OCI-LY1 (cell line): ENCODE data around the gene ADAM17.

Experiments used
- H2AFZ ChIP-seq: fragments of 200-600 bp; sonication (generic), shearing (Covaris generic); 2 replicates; pipeline ENCODE4 v1.6.0; 2014; ENCODE audit warnings: antibody characterized with exemption, mild to moderate bottlenecking, low read length
- H3F3A ChIP-seq: fragments of 200-600 bp; sonication (generic), shearing (Covaris generic); 2 replicates; pipeline ENCODE4 v1.6.0; 2014; ENCODE audit warnings: mild to moderate bottlenecking, antibody characterized with exemption, low read length, moderate library complexity; ENCODE audit not compliant: insufficient read depth
- H3K27ac ChIP-seq: fragments of 200-600 bp; sonication (generic); 2 replicates; pipeline ENCODE4 v1.5.1; 2014; ENCODE audit warnings: low read length, mixed run types, mild to moderate bottlenecking, low read depth; ENCODE audit not compliant: poor library complexity, severe bottlenecking
- H3K27me3 ChIP-seq: fragments of 200-600 bp; sonication (generic); 2 replicates; pipeline ENCODE4 v1.6.0; 2014; ENCODE audit warnings: antibody characterized with exemption, mild to moderate bottlenecking, low read length, moderate library complexity; ENCODE audit not compliant: insufficient read depth
- H3K36me3 ChIP-seq: fragments of 200-600 bp; sonication (generic); 2 replicates; pipeline ENCODE4 v1.6.1; 2014; ENCODE audit warnings: mild to moderate bottlenecking, antibody characterized with exemption, low read length, moderate library complexity, mixed read lengths; ENCODE audit not compliant: insufficient read depth
- H3K4me1 ChIP-seq: fragments of 200-600 bp; sonication (generic); 2 replicates; pipeline ENCODE4 v1.5.1; 2014; ENCODE audit warnings: mild to moderate bottlenecking, low read length, moderate library complexity; ENCODE audit not compliant: insufficient read depth, severe bottlenecking
- H3K4me2 ChIP-seq: fragments of 200-600 bp; sonication (generic), shearing (Covaris generic); 2 replicates; pipeline ENCODE4 v1.6.1; 2014; ENCODE audit warnings: low read length
- H3K4me3 ChIP-seq: fragments of 200-600 bp; sonication (generic); 2 replicates; pipeline ENCODE4 v1.5.1; 2014; ENCODE audit warnings: low read length, low read depth, mild to moderate bottlenecking, mixed read lengths; ENCODE audit not compliant: poor library complexity, severe bottlenecking
- H3K79me2 ChIP-seq: fragments of 200-600 bp; shearing (Covaris generic); 2 replicates; pipeline ENCODE4 v1.6.1; 2016; ENCODE audit warnings: mixed run types, low read length, mixed read lengths; ENCODE audit not compliant: insufficient read depth
- H3K9ac ChIP-seq: fragments of 200-600 bp; sonication (generic), shearing (Covaris generic); 2 replicates; pipeline ENCODE4 v1.6.1; 2014; ENCODE audit warnings: mild to moderate bottlenecking, low read length, mixed read lengths
- H3K9me2 ChIP-seq: fragments of 200-600 bp; sonication (generic), shearing (Covaris generic); 2 replicates; pipeline ENCODE4 v1.6.1; 2014; ENCODE audit warnings: low read depth, mild to moderate bottlenecking, low read length, mixed read lengths
- H3K9me3 ChIP-seq: fragments of 200-600 bp; shearing (Covaris generic); 2 replicates; pipeline ENCODE4 v1.6.1; 2014; ENCODE audit warnings: low read length, mixed read lengths
- H4K20me1 ChIP-seq: fragments of 200-600 bp; sonication (generic), shearing (Covaris generic); 2 replicates; pipeline ENCODE4 v1.6.0; 2016; ENCODE audit warnings: mild to moderate bottlenecking, low read length; ENCODE audit not compliant: insufficient read depth
- CTCF ChIP-seq: fragments of 200-600 bp; sonication (generic), shearing (Covaris generic); IDR thresholded peaks from 2 replicates; pipeline ENCODE4 v1.5.1; 2017; ENCODE audit warnings: mild to moderate bottlenecking, antibody characterized with exemption, low read length, moderate library complexity, mixed read lengths
- EZH2 ChIP-seq: fragments of 200-600 bp; sonication (generic), shearing (Covaris generic); IDR thresholded peaks from 2 replicates; pipeline ENCODE4 v1.8.0; 2017; ENCODE audit warnings: borderline replicate concordance, mixed run types, mild to moderate bottlenecking, antibody characterized with exemption, low read length, moderate library complexity, mixed read lengths

The ADAM17 gene

GRCh38 chr2:9533663-9534062 lies 22.0 kb downstream of the ADAM17 start:
- H3K4me3 ChIP-seq, result no peak overlapping the region
- no peak overlapping the region for H3K27ac ChIP-seq
- H3F3A ChIP-seq, result no peaks in the 10 kb centered on the region
- peaks cover 5% of the 10 kb centered on the region; the same call in 1 of the 2 replicates for H3K79me2 ChIP-seq
- no peaks in the 10 kb centered on the region for H3K9me3 ChIP-seq
- H3K27me3 ChIP-seq, result no peaks in the 10 kb centered on the region
- H3K4me2 ChIP-seq, result no peak overlapping the region
- no peak overlapping the region for H3K9ac ChIP-seq
- peaks cover 75% of the 10 kb centered on the region for H3K36me3 ChIP-seq
- H2AFZ ChIP-seq, result no peak overlapping the region
- H3K9me2 ChIP-seq, result no peaks in the 10 kb centered on the region
- TF ChIP-seq CTCF (no peak), EZH2 (no peak)
- H3K4me1 ChIP-seq, result peaks cover 15% of the 10 kb centered on the region
- H4K20me1 ChIP-seq, result no peaks in the 10 kb centered on the region

GRCh38 chr2:9532421-9532820 lies 23.2 kb downstream of the ADAM17 start:
- no peaks in the 10 kb centered on the region for H3K9me2 ChIP-seq
- no peak overlapping the region for H2AFZ ChIP-seq
- no peaks in the 10 kb centered on the region for H3F3A ChIP-seq
- no peak overlapping the region for H3K4me3 ChIP-seq
- peaks cover 7% of the 10 kb centered on the region for H3K4me1 ChIP-seq
- H3K9me3 ChIP-seq, result no peaks in the 10 kb centered on the region
- no peak overlapping the region for H3K9ac ChIP-seq
- TF ChIP-seq EZH2 (no peak), CTCF (no peak)
- H3K4me2 ChIP-seq, result no peak overlapping the region
- H3K27me3 ChIP-seq, result no peaks in the 10 kb centered on the region
- H4K20me1 ChIP-seq, result no peaks in the 10 kb centered on the region
- H3K27ac ChIP-seq, result no peak overlapping the region
- no peaks in the 10 kb centered on the region; the same call in 1 of the 2 replicates for H3K79me2 ChIP-seq
- H3K36me3 ChIP-seq, result peaks cover 88% of the 10 kb centered on the region

- H3K27ac ChIP-seq, result no peak overlapping the region
These were observed 27.4 kb downstream of the ADAM17 start for GRCh38 chr2:9527995-9528787.

More at GRCh38 chr2:9527995-9528787, 27.4 kb downstream of the ADAM17 start:
- Histone ChIP-seq H3K9ac (no peak overlapping the region), H3F3A (no peaks in the 10 kb centered on the region), H3K36me3 (peaks cover 92% of the 10 kb centered on the region), H3K4me2 (no peak overlapping the region), H3K79me2 (no peaks in the 10 kb centered on the region), H3K9me2 (no peaks in the 10 kb centered on the region), H4K20me1 (no peaks in the 10 kb centered on the region), H3K4me3 (no peak overlapping the region), H3K27me3 (no peaks in the 10 kb centered on the region), H3K4me1 (no peaks in the 10 kb centered on the region), H3K9me3 (no peaks in the 10 kb centered on the region), H2AFZ (no peak overlapping the region)
- no peak for TF ChIP-seq EZH2
- TF ChIP-seq CTCF, result no peak
